ENCODE results near the gene GAK.

Gene GAK

GRCh38 chr4:866761-867390 lies 65.2 kb downstream of the GAK start:
- no peak overlapping the region for H2AFZ ChIP-seq (ENCODE audit: low read depth, low read length, severe bottlenecking)
- H3K9me3 ChIP-seq (ENCODE audit: insufficient read depth, low read length), result no peaks in the 10 kb centered on the region
- H3K4me2 ChIP-seq (ENCODE audit: low read depth, low read length, poor library complexity, severe bottlenecking), result no peak overlapping the region
- H3K9me2 ChIP-seq (replicated peaks; ENCODE audit: insufficient read depth, low read length), result no peaks in the 10 kb centered on the region
- no peaks in the 10 kb centered on the region for H3F3A ChIP-seq (ENCODE audit: insufficient read depth)
- H3K36me3 ChIP-seq (ENCODE audit: low read length), result no peaks in the 10 kb centered on the region
- no peak overlapping the region for H3K27ac ChIP-seq (ENCODE audit: low read depth, low read length)
- H3K4me3 ChIP-seq (ENCODE audit: insufficient read depth, low read length, poor library complexity, severe bottlenecking), result no peak overlapping the region
- no peaks in the 10 kb centered on the region for H3K27me3 ChIP-seq (ENCODE audit: low read length)
- H3K79me2 ChIP-seq (ENCODE audit: insufficient read depth, low read length), result no peaks in the 10 kb centered on the region
- no peak overlapping the region for H3K9ac ChIP-seq (ENCODE audit: low read length)
- no peaks in the 10 kb centered on the region for H4K20me1 ChIP-seq (ENCODE audit: low read depth, low read length)
- no peak for TF ChIP-seq EZH2phosphoT487 (conservative IDR thresholded peaks at IDR 0.05; ENCODE audit: low read length)

- Histone ChIP-seq H3K36me3 (ENCODE audit: low read length) (no peaks in the 10 kb centered on the region), H4K20me1 (ENCODE audit: low read depth, low read length) (no peaks in the 10 kb centered on the region), H3K27ac (ENCODE audit: low read depth, low read length) (no peak overlapping the region), H3K9me2 (replicated peaks; ENCODE audit: insufficient read depth, low read length) (no peaks in the 10 kb centered on the region), H3K4me2 (ENCODE audit: low read depth, low read length, poor library complexity, severe bottlenecking) (no peak overlapping the region), H3K27me3 (ENCODE audit: low read length) (no peaks in the 10 kb centered on the region), H3K4me3 (ENCODE audit: insufficient read depth, low read length, poor library complexity, severe bottlenecking) (no peak overlapping the region), H2AFZ (ENCODE audit: low read depth, low read length, severe bottlenecking) (no peak overlapping the region), H3F3A (ENCODE audit: insufficient read depth) (no peaks in the 10 kb centered on the region), H3K79me2 (ENCODE audit: insufficient read depth, low read length) (no peaks in the 10 kb centered on the region), H3K9me3 (ENCODE audit: insufficient read depth, low read length) (no peaks in the 10 kb centered on the region), H3K9ac (ENCODE audit: low read length) (no peak overlapping the region)
- no peak for TF ChIP-seq CTCF (IDR thresholded peaks at IDR 0.05; ENCODE audit: insufficient read depth, low read length, poor library complexity, severe bottlenecking)
- TF ChIP-seq EZH2phosphoT487 (conservative IDR thresholded peaks at IDR 0.05; ENCODE audit: low read length), result no peak
Observed at GRCh38 chr4:866068-866760, 65.9 kb downstream of the GAK start.

GRCh38 chr4:865572-865971 lies 66.5 kb downstream of the GAK start:
- H3F3A ChIP-seq (ENCODE audit: insufficient read depth), result no peaks in the 10 kb centered on the region
- no peaks in the 10 kb centered on the region for H3K36me3 ChIP-seq (ENCODE audit: low read length)
- no peaks in the 10 kb centered on the region for H4K20me1 ChIP-seq (ENCODE audit: low read depth, low read length)
- no peak overlapping the region for H3K27ac ChIP-seq (ENCODE audit: low read depth, low read length)
- no peak overlapping the region for H3K4me2 ChIP-seq (ENCODE audit: low read depth, low read length, poor library complexity, severe bottlenecking)
- TF ChIP-seq EZH2phosphoT487 (conservative IDR thresholded peaks at IDR 0.05; ENCODE audit: low read length), result no peak
- TF ChIP-seq CTCF (IDR thresholded peaks at IDR 0.05; ENCODE audit: insufficient read depth, low read length, poor library complexity, severe bottlenecking), result no peak
- H3K79me2 ChIP-seq (ENCODE audit: insufficient read depth, low read length), result no peaks in the 10 kb centered on the region
- H3K9me3 ChIP-seq (ENCODE audit: insufficient read depth, low read length), result no peaks in the 10 kb centered on the region
- no peak overlapping the region for H2AFZ ChIP-seq (ENCODE audit: low read depth, low read length, severe bottlenecking)
- H3K9me2 ChIP-seq (replicated peaks; ENCODE audit: insufficient read depth, low read length), result no peaks in the 10 kb centered on the region
- no peak overlapping the region for H3K9ac ChIP-seq (ENCODE audit: low read length)
- H3K4me3 ChIP-seq (ENCODE audit: insufficient read depth, low read length, poor library complexity, severe bottlenecking), result no peak overlapping the region
- H3K27me3 ChIP-seq (ENCODE audit: low read length), result no peaks in the 10 kb centered on the region

GRCh38 chr4:865121-865465 lies 67.0 kb downstream of the GAK start:
- Histone ChIP-seq H3K27me3 (ENCODE audit: low read length) (no peaks in the 10 kb centered on the region), H3K4me2 (ENCODE audit: low read depth, low read length, poor library complexity, severe bottlenecking) (no peak overlapping the region), H3K79me2 (ENCODE audit: insufficient read depth, low read length) (no peaks in the 10 kb centered on the region), H2AFZ (ENCODE audit: low read depth, low read length, severe bottlenecking) (no peak overlapping the region), H3K36me3 (ENCODE audit: low read length) (no peaks in the 10 kb centered on the region), H3K27ac (ENCODE audit: low read depth, low read length) (no peak overlapping the region), H4K20me1 (ENCODE audit: low read depth, low read length) (no peaks in the 10 kb centered on the region), H3K9me3 (ENCODE audit: insufficient read depth, low read length) (no peaks in the 10 kb centered on the region), H3K4me3 (ENCODE audit: insufficient read depth, low read length, poor library complexity, severe bottlenecking) (no peak overlapping the region), H3F3A (ENCODE audit: insufficient read depth) (no peaks in the 10 kb centered on the region), H3K9ac (ENCODE audit: low read length) (no peak overlapping the region), H3K9me2 (replicated peaks; ENCODE audit: insufficient read depth, low read length) (no peaks in the 10 kb centered on the region)
- TF ChIP-seq EZH2phosphoT487 (conservative IDR thresholded peaks at IDR 0.05; ENCODE audit: low read length) (no peak), CTCF (IDR thresholded peaks at IDR 0.05; ENCODE audit: insufficient read depth, low read length, poor library complexity, severe bottlenecking) (no peak)

All from SU-DHL-6 (cell line).